Lung microvascular endothelial cell (primary cell): ENCODE data around the gene ETV5. TPM values are rescaled to one million over a fixed set of nuclear protein-coding genes. Genes with fewer than 3 reads are reported as not detected.
A peak's percentile ranks its signal among the peaks of the same experiment; 100 is the strongest.

Experiments
- DNase-seq, 2 donors: peaks; one replicate each; pipeline versions ENCODE4 v3.0.0 to v3.0.0-alpha.2; 2010; ENCODE audit warnings: low read depth in 2 of 2
- total RNA-seq: library from RNA; depleted of rRNA; stranded (reverse); fragments of >200 nt; gene quantifications from 2 replicates; pipeline ENCODE4 v1.2.1, GENCODE V29; 2014

ETV5 gene
- total RNA-seq, 1 donor from 2014 or later: 12.7 TPM

DNA sequence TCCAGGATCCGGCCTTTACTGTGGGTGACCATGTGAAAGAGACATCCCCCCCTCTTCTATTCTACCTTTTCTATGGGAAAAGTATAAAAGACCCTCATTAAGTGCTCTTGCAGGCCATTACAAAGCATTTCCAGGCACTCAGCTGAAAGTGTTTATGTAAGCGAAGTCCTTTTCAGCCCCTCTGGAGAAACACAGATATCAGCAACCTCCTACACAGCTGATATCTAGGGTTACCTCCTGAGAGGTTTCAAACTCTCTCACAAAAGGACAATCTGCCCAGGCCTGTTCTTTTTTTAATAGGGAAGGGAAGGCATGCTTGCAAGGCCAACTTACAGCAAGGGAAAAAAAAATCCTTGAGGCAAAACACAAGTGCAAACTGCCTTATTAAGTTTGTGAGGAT, 12.6 kb downstream of the ETV5 start:
- DNase-seq: no peak

DNA sequence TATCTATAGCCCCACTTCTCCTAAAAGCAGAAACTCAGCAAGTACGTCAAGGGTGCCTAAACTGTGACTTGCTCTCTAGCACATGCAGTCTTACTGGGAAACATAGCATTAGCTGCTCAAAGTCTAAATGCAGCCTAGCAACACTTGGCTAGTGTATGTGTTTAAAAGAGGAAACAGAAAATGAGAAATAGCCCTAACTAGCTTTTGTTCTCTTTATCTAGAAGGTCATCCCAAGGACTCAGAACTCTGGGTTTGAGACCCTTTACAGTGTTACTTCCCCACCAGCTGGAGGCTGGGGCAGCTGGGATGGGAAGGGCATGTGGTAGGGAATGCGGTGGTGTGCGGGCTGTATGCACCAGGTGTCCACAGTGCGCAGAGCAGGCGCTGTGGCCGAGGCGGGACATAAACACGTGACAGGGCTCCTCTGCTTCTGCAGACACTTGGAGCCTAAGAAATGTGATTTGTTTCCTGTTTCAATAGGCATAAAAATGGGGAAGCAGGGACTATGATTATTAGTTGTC, 13.3 kb downstream of the ETV5 start:
- peak in 1 of 2 donors; percentile 30 for DNase-seq

DNA sequence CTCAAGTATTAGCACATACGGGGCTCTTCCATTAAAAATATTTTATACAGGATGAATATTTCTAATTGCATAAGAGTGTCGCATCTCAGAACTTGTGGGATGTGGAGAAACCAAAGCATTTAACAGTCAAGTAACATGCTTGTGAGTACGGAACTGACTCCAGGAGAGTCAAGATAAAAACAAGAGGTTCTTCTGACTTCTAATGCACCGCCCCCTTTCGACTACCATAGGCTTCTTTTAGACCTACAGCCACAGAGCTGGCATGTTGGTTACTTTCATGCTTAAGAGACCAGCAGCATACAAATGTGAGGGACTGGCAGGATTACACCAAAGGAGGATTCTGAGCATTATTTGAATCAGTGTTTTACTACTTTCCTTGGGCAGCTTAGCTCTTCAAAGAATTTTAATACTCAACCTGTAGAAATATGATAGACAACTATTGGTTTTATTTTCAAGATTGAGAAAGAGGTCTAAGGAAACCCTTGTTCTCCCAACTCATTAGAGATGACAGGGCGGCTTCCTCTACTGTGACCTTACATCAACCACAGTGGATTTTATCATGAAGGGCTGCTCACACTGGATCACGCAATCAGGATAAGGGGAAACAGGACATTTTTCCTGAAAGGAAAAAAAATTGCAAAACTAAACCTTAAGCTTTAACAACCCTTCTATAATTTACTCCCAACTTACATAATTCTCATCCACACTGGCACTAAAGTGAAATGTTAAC, 14.0 kb downstream of the ETV5 start:
- DNase-seq: peak in 1 of 2 donors; percentile 43

DNA sequence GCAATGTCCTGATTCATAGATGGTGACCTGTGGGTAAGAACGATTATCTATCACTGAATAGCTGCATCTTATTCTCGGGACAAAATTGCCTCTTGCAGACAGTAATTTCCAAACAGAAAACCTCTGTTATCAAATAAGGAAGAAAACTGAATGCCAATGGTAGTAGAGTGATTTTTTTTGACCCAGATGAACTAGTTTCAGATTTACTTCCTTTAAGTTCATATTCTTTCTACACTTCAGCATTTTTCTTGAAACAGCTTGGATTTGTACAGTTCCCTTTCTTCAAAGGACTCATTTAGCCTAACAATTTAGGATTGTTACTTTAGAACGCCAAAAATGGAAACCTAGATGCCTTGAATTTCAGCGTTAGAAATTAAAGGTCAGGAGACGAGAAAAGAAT, 14.6 kb downstream of the ETV5 start:
- no peak for DNase-seq

DNA sequence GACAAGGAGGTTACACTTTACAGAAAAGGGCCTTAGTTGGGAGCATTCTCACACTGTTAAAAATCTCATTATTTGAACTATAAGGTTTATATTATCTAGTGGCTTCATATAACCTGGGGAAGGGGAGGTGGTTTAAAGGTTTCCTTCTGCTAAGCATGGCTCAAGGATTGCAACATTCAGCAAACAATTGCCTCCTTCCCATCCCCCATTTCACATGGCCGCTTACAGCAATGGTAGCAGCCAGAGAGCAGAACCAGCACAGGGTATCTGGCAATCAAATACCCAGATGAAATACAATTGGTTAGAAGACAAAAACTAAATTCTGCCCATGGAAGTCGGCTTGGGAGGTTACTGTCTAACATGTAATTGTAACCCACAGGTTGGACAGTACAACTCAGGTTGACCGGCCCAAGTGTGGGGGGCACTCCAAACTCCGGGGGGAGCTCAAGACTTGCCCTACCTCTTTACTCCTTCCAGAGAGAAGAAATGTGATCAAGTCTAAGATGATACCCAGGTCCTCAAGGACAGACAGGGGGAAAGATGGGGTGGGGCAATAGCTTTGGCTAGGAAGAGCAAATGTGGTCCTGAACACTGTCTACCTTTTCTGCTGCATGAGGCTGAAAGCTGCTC, 15.5 kb downstream of the ETV5 start:
- no peak for DNase-seq

DNA sequence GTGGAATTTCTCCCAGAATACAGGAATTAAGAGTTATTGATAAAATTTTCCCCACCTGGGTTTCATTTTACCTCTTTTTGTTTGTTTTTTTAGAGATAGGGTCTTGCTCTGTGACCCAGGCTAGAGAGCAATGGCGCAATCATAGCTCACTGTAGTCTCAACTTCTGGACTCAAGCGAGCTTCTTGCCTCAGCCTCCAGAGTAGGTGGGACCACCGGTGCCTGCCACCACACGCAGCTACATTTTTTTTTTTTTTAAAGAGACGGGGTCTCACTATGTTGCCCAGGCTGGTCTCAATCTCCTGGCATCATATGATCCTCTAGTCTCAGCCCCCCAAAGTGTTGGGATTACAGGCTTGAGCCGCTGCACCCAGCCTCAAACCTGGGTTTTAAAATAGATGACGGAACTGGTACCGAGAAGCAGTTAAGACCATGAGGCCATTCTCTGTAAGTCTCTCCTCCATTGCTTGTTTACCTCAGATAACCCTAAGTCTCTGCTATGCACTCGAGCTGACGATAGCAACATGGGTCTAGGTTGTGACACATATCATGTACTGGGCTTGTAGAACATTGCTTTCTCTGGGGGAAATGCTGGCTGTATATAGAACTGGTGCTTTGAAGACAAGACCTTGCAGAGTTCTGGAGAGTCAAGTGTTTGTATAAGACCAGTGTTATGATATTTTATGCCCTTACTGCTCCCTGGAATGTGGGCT, 16.4 kb downstream of the ETV5 start:
- DNase-seq: no peak

DNA sequence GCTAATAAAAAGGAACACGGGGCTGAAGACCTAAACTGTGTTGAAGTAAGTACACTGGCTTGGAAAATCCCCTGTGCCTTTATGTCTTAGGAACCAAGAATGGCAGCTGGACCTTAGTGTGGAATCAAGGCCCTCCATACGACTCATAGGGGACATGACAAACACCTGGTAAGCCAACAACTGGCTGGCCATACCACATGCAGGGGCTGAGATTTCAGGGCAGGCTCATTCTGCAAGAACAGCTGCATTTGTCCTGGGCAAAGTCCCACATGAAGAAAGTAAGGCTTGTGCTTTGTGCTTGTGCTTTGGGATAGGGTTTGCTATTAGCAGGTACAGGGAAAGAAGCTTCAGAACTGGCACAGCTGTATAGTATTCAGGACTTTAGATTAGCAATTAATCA, 18.0 kb downstream of the ETV5 start:
- no peak for DNase-seq

DNA sequence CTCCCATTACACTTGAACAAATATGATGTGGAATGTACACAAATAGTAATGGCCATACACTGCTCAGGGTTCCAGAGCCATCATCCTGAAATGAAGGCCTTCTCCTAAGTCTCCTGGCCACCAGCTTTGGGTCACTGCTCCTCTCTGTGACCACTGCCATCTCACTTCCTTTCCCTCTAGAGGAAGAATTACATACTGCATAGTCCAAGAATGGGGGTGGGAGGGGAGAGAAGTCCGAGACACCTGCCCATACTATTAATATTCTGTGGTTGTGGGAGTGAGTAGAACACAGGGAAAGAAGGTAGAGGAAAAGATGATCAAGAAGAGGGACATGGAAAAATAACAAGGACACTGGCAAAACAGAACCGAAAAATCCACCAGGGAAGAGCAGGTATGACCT, 20.6 kb downstream of the ETV5 start:
- DNase-seq: no peak

DNA sequence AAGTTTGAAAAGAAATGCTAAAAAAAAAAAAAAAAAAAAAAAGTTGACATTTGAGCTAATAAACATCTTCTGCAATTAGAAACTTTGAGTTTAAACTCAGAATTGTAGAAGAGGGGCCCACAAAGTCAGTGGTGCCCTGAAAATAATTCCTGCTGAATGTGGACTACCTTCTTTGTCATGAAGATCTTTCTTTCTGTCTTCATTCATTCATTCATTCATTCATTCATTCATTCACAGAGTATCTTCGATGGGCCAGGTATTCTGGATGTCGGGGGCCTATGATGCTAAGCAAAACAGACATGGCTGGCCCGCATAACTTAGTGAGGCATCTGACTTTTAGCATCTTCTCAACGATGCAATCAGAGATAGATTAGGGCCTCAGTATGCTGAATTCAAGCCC, 24.6 kb downstream of the ETV5 start:
- no peak for DNase-seq

DNA sequence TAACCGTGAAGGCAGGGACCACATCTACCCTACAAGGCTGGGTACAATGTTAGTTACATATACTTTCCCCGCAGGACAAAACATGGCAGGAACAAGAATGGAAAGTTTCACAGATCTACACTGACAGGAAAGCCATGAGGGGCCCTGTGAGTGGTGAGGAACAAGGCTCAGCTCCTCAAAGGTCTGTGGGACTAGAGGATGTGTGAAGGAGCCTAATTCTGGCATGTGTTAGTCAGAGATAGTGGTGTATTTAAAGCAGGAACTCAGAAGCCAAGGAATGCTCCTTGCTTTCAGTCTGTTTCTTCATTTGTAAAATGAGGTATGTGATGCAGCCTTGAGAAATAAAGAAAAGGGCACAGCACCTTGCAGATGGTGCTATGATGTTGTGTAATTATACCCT, 25.1 kb downstream of the ETV5 start:
- no peak for DNase-seq

DNA sequence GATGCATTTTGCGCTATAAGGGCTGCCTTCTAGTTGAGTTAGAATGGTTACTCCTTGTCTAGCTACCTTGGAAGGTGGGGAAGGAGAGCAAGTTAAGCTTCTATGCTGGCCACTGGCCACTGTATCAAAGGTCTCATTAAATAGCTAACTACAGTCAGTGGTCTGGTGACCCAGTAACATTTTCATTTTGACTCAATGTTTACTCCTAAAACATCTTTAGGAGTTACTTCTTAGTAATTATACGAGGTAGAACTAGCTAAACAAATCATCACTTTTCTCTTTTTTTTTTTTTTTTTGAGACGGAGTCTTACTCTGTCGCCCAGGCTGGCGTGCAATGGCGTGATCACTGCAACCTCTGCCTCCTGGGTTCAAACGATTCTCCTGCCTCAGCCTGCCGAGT, 26.7 kb downstream of the ETV5 start:
- no peak for DNase-seq

DNA sequence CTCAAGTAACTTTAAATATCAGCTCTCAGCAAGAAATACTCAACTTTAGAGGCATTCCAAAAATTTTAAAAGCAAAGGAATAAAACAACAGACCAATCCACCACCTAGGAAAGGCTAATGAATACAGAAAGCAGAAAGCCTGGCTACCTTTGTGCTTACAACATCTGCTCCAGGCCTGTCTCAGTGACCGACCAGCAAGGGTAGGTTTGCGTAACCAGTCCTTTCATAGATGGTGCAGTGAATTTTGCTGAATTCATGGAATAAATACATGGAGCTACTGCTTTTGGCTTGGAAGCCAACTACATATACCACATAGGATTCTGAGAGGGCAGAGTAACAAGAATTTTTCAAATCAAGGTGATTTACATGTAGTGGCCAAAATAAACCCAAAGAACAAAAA, 27.2 kb downstream of the ETV5 start:
- no peak for DNase-seq

DNA sequence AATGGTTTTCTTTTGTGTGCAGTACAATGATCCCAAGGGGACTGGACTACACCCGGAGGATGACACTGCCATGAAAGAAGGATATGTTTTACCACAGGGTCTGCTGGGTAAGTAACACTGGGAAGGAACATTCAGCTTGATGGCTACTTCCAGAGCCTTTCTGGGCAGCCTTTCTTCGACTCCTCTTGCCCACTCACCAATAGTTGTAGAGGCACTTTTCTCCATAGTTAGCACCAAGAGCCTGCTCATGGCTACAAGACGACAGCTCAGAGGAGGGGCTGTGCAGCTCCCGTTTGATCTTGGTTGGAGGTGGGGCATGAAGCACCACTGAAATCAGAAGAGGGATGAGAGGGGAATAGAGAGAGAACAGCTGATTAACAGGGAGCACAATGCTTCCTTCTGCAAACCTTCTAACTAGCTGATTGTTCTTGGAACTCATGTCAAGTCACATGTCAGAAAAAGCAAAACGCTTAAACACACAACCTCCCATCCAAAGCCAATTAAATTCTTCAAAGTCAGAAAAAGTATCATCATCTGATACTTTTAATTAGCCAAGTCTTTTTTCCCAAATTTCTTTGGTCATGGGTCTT, 27.9 kb downstream of the ETV5 start:
- no peak for DNase-seq

DNA sequence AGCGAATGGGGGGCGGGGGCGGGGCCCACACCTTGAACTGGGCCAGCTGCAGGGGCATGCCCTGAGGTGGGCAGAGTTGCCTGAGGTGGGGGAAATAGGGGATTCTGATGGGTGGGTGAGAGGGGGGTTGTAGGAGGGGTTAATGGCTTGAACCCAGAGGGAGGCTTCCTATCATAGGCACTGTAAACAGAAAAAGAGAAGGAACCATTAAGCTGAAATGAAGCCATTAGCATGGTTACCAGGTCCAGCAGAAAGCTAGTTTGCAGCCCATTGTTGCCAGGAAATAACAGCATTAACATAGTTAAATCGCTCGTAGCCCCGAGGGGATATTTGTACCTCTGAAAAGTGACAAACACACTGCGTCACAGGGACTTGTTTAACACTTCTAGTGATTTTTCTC, 29.0 kb downstream of the ETV5 start:
- peak in 1 of 2 donors; percentile 14 for DNase-seq

DNA sequence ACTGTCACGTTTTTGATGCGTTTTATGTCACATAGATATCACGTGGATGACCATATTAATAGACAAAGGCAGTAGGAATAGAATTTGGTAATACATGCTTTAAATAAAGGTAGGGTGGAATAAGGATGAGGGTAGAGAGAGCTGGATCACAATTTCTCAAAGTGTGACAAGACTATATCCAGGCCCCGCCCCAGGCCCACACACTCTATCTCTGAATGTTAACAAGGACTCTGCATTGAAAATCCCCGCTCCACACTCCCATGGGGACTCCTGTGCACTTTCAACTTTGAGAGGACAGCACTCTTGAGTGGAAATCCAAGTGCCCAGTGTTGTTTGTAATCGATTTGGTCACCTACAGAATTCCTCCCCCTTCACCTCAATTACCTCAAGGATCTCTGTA, 31.4 kb downstream of the ETV5 start:
- no peak for DNase-seq

DNA sequence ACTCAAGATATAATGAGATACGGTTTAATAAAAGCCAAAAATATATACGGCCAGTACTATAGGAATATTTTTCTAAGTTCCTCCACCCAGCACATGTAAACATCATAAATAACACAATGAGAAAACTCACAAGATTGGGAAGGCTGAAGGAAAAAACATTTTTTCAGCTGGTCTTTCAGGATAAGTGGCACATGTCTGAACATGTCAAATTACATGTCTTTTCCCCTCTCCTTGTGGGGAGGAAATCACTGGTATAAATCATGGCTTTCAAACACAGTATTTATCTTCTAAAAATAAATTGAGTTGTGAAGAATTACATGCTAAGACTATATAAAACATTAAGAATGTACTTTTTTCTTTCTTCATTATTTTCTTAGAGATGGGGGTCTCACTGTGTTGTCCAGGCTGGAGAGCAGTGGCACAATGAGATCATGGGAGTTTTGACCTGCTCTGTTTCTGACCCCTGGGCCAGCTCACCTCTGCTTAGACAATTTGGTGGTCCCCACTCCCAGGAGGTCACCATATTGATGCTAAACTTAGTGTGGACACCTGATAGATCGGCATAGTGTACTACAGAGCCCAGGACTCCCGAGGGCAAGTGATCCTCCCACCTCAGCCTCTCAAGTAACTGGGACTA, 32.8 kb downstream of the ETV5 start:
- DNase-seq: no peak

DNA sequence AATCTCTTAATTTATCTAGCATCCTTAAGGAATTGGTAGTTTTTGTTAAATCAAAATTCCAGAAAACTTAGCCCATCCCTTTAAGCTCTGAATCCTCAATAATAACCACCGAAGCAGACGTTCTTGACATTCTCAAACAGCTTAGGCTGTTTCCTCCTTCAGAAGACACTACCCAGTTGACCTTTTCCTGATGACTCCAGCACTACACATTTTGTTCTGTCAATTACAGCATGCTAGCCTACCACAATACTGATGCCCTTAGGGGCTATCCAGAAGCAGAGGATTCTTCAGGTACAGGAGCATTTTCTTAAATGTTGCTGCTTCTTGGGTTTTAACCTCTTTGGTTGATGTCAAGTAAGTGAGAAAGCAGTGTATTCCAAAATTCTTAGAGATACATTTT, 33.4 kb downstream of the ETV5 start:
- DNase-seq: no peak

DNA sequence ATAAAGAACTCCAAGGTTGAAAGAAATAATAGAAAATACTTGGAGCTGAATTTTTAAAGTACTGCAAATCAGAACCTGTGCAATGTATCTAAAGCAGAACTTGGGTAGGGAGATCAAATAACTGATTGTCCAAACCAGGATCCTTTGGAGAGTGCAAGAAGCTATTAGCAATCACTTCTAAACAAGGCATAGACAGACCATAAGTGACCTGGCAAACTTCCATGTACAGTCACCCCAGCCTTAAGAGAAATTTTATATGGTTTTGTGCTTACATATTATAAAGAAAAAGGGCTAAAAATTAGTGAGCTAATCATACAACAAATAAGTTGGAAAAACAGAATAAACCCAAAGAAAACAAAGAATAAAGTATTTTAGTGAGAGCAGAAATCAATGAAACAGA, 35.2 kb downstream of the ETV5 start:
- DNase-seq: no peak

DNA sequence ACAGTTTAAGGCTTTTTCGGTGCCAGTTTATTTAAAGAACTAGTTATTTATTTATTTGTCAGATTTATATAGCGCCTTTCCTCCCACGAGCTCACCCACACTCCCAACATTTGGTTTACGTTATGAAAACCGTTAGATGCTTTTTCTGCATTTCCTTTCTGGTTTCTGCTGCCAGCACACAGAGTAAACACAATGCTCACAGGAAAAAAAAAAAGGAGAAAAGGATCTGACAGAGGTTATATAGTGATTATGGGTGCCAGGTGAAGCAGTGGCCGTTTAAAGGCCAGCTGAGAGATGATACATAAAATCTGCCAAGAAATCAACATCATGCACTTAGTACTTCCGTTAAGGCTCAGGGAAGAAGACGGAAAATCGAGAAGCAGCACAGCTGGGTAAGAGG, 37.9 kb downstream of the ETV5 start:
- no peak for DNase-seq

DNA sequence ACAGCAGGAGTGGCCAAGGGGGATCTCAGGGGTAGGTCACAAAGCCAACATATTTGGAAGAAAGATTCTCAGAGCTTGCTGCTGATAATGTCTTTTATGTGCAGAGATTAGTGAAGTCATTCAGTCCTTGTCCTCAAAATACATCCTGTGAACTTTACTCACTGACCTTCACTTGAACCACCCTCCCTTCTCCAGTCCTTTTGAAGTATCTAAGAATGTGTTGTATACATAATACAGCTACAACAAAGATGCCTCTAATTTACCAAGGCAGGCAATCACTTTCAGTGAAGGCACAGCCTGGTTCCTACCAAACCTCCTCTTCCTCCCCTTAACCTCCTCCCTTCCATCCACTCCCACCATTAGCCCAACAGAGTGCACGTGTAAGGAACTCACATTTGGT, 38.3 kb downstream of the ETV5 start:
- no peak for DNase-seq

DNA sequence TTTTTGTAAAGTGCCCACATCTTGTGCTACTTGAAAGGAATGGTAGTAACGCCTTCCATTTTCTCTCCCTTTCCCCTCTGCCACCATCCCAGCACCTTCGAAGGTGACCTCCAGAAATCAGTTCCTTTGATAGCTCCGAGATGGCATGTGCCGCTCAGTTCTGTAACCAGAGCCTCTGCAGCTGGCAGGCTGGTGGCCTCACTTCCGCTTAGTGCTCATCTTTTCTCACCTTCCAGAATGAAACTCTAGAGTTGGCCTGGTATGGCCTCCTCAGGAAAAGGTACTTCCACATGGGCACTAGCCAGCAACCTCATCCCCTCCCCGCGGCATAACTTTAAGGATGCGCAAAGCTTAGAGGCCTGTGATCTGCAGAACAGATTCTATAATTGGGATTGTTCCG, 38.8 kb downstream of the ETV5 start:
- DNase-seq: no peak

DNA sequence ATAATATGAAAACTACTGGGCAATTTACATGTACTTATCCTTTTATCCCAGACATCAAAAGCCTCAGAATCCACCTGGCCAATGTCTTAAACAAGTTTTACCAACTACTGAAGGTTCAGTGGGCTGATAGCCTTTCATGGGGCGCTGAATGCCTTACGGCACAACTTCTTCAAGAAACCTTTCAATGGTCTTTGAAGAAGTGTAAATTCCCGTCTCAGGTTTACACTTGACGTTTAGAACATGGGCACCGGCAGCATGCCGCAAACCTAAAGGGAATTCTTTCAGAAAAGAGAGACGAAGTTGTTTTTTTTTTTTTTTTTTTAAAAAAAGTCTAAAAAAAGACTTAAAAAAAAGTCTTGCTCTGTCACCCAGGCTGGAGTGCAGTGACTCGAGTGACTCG, 39.7 kb downstream of the ETV5 start:
- DNase-seq: no peak
